Chondrocyte (in vitro differentiated cells): ENCODE measurements around the gene PEG3. TPM values are rescaled to one million over a fixed set of nuclear protein-coding genes. Genes with fewer than 3 reads are reported as not detected.

Source experiments
- DNase-seq: peaks from one replicate; pipeline ENCODE4 v3.0.0; 2021; ENCODE audit warnings: mixed read lengths, low spot score
- H3K27ac Mint-ChIP-seq: one replicate; pipeline ENCODE4 v1.8.0; 2021; ENCODE audit warnings: mild to moderate bottlenecking, moderate library complexity, mixed read lengths; ENCODE audit not compliant: unreplicated experiment
- H3K27me3 Mint-ChIP-seq: 2 replicates; pipeline ENCODE4 v1.8.0; 2021; ENCODE audit warnings: low read depth, mixed read lengths
- H3K36me3 Mint-ChIP-seq: 2 replicates; pipeline ENCODE4 v1.8.0; 2021; ENCODE audit warnings: low read depth, mixed read lengths
- H3K4me1 Mint-ChIP-seq: 2 replicates; pipeline ENCODE4 v1.8.0; 2021; ENCODE audit warnings: low read depth, mild to moderate bottlenecking, mixed read lengths
- H3K4me3 Mint-ChIP-seq: one replicate; pipeline ENCODE4 v1.8.0; 2021; ENCODE audit warnings: mild to moderate bottlenecking, moderate library complexity, mixed read lengths; ENCODE audit not compliant: unreplicated experiment
- H3K9me3 Mint-ChIP-seq: 2 replicates; pipeline ENCODE4 v1.8.0; 2021; ENCODE audit warnings: low read depth, mixed read lengths
- CTCF ChIP-seq: fragments of 200-600 bp; sonication (generic); IDR thresholded peaks from 2 replicates; pipeline ENCODE4 v1.5.0; 2021; ENCODE audit warnings: antibody characterized with exemption, mild to moderate bottlenecking, moderate library complexity
- total RNA-seq: library from RNA; stranded (reverse); gene quantifications from 3 replicates; pipeline ENCODE4 v1.2.1, GENCODE V29; 2021

Gene PEG3
- total RNA-seq, 1 donor from 2014 or later = not detected

DNA sequence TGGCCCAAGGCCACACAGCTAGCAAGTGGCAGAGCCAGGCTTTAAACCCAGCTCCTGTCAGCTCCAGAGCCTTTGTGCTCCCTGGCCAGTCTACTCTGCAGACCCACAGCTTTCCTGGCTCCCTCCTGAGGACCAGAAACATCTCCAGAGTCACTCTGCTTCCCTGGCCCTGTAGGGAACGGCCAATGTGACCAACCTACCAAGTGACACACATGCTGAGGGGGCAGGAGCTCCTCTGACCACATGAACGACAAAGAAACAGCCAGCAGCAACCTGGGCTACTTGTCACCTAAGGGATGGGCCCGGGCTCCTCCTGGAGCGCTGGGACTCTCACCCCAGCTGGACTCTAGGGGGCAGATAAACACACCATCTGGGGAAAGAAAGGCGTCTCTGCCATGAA lies 19.3 kb downstream of the PEG3 start:
- Mint-ChIP-seq H3K9me3 (peaks cover 85% of the 10 kb centered on the region), H3K4me3 (no peak overlapping the region), H3K36me3 (peaks cover 4% of the 10 kb centered on the region), H3K4me1 (no peaks in the 10 kb centered on the region), H3K27me3 (no peaks in the 10 kb centered on the region), H3K27ac (no peak overlapping the region)
- no peak for TF ChIP-seq CTCF
- no peak for DNase-seq

- Mint-ChIP-seq H3K4me1 (no peaks in the 10 kb centered on the region), H3K9me3 (peaks cover 87% of the 10 kb centered on the region), H3K27me3 (no peaks in the 10 kb centered on the region), H3K4me3 (no peak overlapping the region), H3K36me3 (peaks cover 4% of the 10 kb centered on the region), H3K27ac (no peak overlapping the region)
- no peak for DNase-seq
- TF ChIP-seq CTCF = no peak
Observed at GRCh38 chr19:56819166-56819565, 21.4 kb downstream of the PEG3 start.

DNA sequence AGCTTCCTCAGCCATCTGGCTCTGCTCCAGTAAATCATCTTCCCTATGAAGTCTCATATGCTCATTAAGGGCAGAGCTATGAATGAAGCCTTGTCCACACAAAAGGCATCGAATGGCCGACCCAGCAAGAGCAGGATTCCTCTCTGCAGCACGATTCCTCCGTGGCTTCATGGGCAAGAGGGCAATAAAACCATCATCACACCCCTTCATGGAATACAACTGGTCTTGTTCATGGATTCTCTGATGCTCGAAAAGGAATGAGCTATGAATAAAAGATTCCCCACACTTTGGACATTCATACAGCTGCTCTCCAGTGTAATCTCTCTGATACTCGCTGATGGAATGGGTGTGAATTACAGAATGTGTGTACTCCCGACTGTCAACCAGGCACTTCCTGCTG lies 25.9 kb downstream of the PEG3 start:
- no peak overlapping the region for H3K27ac Mint-ChIP-seq
- DNase-seq = no peak
- peaks cover 4% of the 10 kb centered on the region for H3K36me3 Mint-ChIP-seq
- H3K27me3 Mint-ChIP-seq = no peaks in the 10 kb centered on the region
- TF ChIP-seq CTCF = no peak
- H3K4me1 Mint-ChIP-seq = no peaks in the 10 kb centered on the region
- H3K4me3 Mint-ChIP-seq = no peak overlapping the region
- H3K9me3 Mint-ChIP-seq = peaks cover 78% of the 10 kb centered on the region

- H3K36me3 Mint-ChIP-seq = peaks cover 4% of the 10 kb centered on the region
- no peak overlapping the region for H3K4me3 Mint-ChIP-seq
- DNase-seq = no peak
- no peak overlapping the region for H3K27ac Mint-ChIP-seq
- no peaks in the 10 kb centered on the region for H3K4me1 Mint-ChIP-seq
- TF ChIP-seq CTCF = no peak
- H3K9me3 Mint-ChIP-seq = peaks cover 79% of the 10 kb centered on the region
- no peaks in the 10 kb centered on the region for H3K27me3 Mint-ChIP-seq
Observed at GRCh38 chr19:56813531-56813930, 27.0 kb downstream of the PEG3 start.

GRCh38 chr19:56811480-56811879 lies 29.0 kb downstream of the PEG3 start:
- Mint-ChIP-seq H3K4me3 (no peak overlapping the region), H3K27ac (no peak overlapping the region), H3K9me3 (peaks cover 79% of the 10 kb centered on the region), H3K36me3 (no peaks in the 10 kb centered on the region), H3K4me1 (no peaks in the 10 kb centered on the region), H3K27me3 (no peaks in the 10 kb centered on the region)
- TF ChIP-seq CTCF = no peak
- DNase-seq = no peak
